ENCODE data around the gene MAML3. TPM values are rescaled to one million over a fixed set of nuclear protein-coding genes. Genes with fewer than 3 reads are reported as not detected.

The MAML3 gene
- total RNA-seq, 6 experiments from 2014 or later: 1.2 to 1.9 (median 1.6) TPM

DNA sequence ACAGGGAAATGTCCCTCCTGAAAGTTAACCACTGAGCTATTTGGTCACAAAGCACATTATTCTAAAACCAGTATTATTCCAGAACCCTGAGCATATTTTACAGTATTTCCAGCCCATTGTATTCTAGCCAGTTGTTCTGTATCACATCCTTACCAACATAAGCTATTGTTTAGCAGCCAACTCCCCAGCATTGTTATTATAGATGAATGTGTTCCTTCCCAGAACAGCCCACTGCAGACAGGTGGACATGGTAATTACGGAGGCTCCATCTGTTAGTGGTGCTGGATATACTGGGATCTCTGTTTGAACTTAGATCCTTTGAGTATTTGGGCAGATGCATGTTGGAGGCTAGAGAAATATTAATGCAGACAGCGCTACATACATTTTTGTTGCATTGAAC, 362.3 kb downstream of the MAML3 start:
- H3K27ac Mint-ChIP-seq: no peak overlapping the region

DNA sequence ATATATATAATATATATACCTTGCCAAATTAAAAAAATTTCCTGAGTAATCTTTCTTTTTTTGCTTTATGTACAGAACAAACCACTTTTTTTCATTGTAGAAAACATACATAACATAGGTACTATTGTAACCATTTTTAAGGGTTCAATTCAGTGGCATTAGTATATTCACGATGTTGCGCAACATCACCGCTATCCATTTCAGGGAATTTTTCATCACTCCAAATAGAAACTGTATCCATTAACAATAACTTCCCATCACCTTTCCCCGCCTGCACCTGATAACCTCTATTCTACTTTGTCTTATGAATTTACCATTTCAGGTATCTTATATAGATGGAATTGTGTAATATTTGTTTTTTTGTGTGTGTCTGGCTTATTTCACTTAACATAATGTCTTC, 363.7 kb downstream of the MAML3 start:
- Mint-ChIP-seq H3K9me3 (no peaks in the 10 kb centered on the region), H3K36me3 (ENCODE audit: low read depth) (no peaks in the 10 kb centered on the region), H3K27ac (no peak overlapping the region), H3K27me3 (ENCODE audit: insufficient read depth) (peaks cover 17% of the 10 kb centered on the region), H3K4me1 (ENCODE audit: low read depth) (peaks cover 10% of the 10 kb centered on the region), H3K4me3 (no peak overlapping the region)
- TF ChIP-seq, protein P1, sequence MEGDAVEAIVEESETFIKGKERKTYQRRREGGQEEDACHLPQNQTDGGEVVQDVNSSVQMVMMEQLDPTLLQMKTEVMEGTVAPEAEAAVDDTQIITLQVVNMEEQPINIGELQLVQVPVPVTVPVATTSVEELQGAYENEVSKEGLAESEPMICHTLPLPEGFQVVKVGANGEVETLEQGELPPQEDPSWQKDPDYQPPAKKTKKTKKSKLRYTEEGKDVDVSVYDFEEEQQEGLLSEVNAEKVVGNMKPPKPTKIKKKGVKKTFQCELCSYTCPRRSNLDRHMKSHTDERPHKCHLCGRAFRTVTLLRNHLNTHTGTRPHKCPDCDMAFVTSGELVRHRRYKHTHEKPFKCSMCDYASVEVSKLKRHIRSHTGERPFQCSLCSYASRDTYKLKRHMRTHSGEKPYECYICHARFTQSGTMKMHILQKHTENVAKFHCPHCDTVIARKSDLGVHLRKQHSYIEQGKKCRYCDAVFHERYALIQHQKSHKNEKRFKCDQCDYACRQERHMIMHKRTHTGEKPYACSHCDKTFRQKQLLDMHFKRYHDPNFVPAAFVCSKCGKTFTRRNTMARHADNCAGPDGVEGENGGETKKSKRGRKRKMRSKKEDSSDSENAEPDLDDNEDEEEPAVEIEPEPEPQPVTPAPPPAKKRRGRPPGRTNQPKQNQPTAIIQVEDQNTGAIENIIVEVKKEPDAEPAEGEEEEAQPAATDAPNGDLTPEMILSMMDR (IDR thresholded peaks at IDR 0.05): no peak
- DNase-seq: no peak

More for the DNA sequence above, 362.3 kb downstream of the MAML3 start:
- peaks cover 19% of the 10 kb centered on the region for H3K4me1 Mint-ChIP-seq (ENCODE audit: low read depth)
- H3K36me3 Mint-ChIP-seq (ENCODE audit: low read depth): no peaks in the 10 kb centered on the region
- H3K9me3 Mint-ChIP-seq: no peaks in the 10 kb centered on the region
- no peak overlapping the region for H3K4me3 Mint-ChIP-seq
- H3K27me3 Mint-ChIP-seq (ENCODE audit: insufficient read depth): peaks cover 9% of the 10 kb centered on the region
- DNase-seq: no peak
- TF ChIP-seq, protein P1 (IDR thresholded peaks at IDR 0.05): no peak

DNA sequence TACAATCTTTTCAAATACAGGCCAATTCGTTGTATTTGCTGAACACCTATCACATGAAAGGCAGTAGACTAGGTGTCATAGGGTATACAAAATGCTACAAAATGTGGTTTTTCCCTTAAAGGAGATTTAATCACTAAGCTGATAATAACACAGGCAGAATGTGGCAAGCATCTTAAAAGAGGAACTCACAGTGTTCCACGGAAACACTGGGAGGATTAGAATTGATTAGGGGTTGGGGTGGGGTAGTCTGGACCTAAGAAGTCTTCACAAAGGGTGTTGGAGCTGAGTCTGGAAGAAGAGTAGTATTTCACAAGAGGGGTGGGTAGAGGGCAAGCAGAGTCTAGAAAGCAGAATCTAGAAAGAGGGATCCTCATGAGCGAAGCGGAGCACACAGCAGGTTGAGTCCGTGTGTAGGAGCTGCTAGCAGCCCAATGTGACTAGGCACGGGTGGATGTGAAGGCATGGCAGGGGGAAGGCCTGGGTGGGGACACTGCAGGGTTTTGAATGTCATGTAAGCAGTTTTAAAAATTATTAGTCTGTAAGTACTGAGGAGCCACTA, 364.8 kb downstream of the MAML3 start:
- Mint-ChIP-seq H3K27ac (no peak overlapping the region), H3K36me3 (ENCODE audit: low read depth) (no peaks in the 10 kb centered on the region), H3K4me3 (no peak overlapping the region), H3K4me1 (ENCODE audit: low read depth) (peaks cover 1% of the 10 kb centered on the region), H3K27me3 (ENCODE audit: insufficient read depth) (peaks cover 19% of the 10 kb centered on the region), H3K9me3 (no peaks in the 10 kb centered on the region)
- no peak for DNase-seq
- TF ChIP-seq, protein P1 (IDR thresholded peaks at IDR 0.05): no peak

DNA sequence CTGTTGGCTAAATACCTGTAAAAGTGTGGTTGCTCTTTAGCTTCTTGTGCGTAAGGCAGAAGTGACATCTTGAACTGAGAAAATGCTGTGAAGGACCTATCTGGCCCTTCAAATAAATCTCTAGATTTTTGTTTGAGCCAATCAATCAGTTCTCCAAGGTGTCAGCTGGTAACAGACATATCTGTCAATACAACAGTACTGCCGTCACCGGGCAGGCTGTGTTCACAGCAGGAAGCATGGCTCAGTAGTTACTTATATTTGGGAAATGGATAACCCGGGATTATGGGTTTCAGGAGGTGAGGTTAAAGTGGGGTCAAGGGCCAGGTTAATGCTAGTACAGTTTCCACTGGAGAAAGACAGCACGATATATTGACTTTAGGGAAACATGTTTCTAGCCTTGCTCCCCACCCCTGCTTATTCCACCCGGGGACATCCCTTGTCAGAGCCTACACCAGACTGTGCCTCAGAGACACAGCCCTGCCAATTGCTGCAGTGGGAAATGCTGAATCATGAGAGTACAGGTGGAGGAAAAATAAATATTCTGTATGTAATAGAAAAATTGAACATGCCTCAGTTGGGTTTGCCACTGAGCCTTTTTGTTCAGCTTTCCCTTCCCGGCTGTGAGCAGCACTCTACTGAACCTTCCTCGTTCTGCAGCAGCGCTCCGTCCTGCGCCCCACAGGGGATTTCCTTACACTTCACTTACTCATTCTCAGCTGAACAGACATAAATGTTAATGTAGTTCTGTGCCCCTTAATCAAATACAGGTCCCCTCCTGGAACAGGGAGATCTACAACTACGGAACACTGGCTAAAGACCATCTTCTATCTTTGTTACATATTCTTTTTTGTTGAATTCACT, 367.3 kb downstream of the MAML3 start:
- no peak for DNase-seq
- TF ChIP-seq, protein P1 (IDR thresholded peaks at IDR 0.05): no peak
- Mint-ChIP-seq H3K27ac (no peak overlapping the region), H3K27me3 (ENCODE audit: insufficient read depth) (peaks cover 18% of the 10 kb centered on the region), H3K36me3 (ENCODE audit: low read depth) (no peaks in the 10 kb centered on the region), H3K9me3 (no peaks in the 10 kb centered on the region), H3K4me1 (ENCODE audit: low read depth) (no peaks in the 10 kb centered on the region), H3K4me3 (no peak overlapping the region)

DNA sequence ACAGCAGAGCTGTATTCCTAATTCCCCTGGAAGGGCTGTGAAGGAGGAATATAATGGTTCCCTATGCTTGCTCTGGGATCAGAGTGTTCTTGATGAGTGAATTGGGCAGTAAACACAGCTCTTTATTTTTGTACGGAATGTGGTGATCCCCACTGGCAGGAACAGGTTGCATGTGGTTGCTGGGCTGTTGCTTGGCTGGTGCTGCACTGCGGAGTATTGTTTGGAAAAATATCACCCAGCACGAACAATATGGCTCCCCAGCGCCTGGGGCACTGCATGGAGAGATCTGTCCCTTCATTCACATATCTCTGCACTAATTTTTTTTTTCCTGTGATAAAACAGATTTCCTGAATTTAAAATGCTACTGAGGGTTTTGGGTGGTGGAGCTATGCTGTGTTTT, 368.6 kb downstream of the MAML3 start:
- no peaks in the 10 kb centered on the region for H3K4me1 Mint-ChIP-seq (ENCODE audit: low read depth)
- H3K4me3 Mint-ChIP-seq: no peak overlapping the region
- H3K27me3 Mint-ChIP-seq (ENCODE audit: insufficient read depth): peaks cover 18% of the 10 kb centered on the region

More for the DNA sequence above, 368.6 kb downstream of the MAML3 start:
- Mint-ChIP-seq H3K36me3 (ENCODE audit: low read depth) (no peaks in the 10 kb centered on the region), H3K9me3 (no peaks in the 10 kb centered on the region), H3K27ac (no peak overlapping the region)
- TF ChIP-seq, protein P1 (IDR thresholded peaks at IDR 0.05): no peak
- no peak for DNase-seq

All from HFFc6 (cell line).